DMS 273 (cell line): ENCODE results near the gene ABCF2.

ENCODE experiments used
- DNase-seq: peaks from one replicate; lab custom pipeline; 2025; ENCODE audit not compliant: unreplicated experiment; lab: John Stamatoyannopoulos, UW

Gene ABCF2

DNA sequence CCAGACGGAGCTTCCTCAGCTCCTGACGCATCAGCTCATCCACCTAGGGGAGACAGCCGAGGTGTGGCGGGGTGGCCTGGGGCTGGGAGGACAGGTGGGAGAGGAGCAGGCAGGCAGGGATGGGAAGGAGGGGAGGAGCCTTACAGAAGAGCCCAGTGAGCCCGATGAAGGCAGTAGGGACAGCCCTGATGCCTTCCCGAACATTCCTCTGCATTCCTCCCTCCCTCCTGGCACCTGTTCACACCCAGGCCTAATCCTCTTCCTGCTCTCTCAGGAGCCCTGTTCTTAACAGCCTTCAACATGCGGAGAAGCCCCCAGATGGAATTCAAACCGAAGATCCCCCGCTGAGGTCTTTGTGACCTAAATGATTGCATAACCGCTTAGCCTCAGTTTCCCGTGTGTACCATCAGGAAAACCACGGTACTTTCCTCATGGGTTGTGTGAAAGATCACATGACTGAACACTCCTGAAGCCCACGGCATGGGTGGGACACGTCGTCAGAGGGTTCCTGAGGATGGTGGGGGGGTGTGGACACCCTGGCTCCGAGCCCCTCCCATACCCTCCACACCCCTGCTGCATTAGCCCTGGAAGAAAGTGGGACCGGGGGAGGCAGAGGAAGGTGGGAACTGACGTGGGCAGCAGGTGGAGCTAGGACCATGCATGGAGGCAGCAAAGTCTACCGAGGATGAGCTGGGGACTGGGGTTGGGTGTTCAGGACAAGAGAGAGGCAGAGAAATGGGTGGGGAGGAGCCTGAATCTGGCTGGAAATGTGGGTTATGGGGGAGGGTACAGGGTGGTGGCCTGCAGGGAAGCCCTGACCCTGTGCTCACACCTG lies 31.2 kb downstream of the ABCF2 start:
- no peak for DNase-seq

DNA sequence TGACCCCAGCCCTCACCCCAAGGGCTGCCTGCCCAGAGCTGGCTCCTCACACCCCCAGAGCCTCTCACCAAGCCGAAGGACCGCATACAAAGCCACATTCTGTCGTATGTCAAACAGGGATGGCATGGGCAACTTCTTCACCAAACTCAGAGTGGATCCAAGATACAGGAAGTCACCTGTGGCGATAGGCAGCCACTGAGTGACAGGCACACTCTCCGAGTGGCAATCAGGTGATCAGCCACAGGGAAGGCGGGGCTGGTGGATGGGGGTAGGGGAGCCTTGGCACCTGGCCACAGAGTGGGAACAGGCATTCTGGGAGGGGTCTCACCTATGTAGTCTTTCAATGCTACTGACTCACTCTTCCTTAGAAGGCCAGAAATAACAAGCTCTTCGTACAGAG lies 32.8 kb downstream of the ABCF2 start:
- DNase-seq, result no peak

DNA sequence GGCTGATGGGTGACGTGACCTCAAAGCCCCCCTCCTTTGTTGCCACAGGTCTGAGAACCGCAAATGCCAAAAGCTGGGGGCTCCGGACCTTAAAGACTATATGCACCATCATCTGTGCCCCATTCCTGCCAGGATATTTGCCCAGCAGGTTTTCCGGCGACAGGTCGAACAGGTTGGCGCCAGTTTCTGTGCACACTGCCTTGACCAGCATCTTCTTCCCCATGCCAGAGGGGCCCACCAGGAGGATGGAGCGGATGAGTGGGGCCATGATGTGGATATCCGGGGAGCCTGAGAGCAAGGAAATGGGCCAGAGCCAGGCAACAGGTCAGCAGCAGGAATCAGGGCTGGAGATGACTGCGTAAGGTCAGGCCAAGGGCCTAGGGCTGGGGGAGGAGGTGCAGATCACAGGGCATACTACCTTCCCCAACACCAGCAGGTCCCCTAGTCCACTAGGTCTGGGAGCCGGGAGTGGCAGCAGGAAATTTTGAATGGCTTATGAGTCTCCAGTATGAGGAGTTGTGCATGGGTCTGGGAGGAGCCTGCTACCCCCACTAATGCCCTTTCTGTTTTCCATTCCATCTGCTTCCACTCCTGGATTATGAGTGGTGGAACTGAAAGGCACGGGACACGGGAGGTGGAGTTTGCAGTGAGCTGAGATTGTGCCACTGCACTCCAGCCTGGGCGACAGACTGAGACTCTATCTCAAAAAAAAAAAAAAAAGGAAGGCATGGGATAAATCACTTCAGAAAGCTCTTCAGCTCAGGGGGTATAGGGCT lies 33.6 kb downstream of the ABCF2 start:
- no peak for DNase-seq

DNA sequence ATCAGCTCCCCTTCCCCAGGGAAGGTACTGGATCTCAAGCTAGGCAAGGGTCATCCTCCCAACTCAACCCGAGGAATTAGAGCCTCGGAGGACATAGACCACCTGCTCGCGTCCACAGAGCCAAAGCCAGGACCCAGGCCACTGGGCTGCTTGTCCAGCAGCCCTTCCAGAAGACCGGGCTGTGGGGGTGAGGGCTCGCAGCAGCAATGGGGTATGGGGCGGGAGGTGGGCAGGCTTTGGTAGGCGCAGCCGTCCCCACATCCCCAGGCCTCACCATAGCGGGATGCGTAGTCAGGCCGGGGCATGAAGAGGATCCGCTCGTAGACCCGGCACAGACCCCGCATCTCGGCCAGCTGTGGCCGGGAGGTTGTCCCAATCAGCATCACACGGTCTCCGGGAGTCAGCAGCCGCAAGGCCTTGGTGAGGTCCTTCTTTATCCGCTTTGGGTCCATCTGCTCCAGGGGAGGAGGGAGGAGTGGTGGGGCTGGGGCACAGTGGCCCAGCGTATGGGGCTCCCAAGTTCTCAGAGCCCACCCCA lies 34.9 kb downstream of the ABCF2 start:
- no peak for DNase-seq

DNA sequence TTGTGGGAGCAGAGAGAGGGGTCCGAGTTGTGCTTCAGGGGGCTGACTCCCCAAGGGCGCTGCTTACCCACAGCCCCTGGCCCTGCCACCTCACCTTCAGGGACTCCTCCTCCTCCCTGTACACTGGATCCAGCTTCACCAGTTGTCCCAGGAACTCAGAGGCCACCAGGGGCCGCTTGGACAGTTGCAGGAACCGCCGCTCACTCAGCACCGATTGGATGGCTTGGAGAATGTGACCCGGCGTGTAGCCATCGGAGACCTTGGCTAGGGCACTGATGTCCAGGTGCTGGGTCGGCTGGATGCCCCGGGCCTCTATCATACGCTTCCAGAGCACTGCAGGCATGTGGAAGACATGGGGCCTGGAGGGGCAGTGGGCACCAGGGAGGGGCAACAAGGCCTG lies 35.5 kb downstream of the ABCF2 start:
- no peak for DNase-seq

DNA sequence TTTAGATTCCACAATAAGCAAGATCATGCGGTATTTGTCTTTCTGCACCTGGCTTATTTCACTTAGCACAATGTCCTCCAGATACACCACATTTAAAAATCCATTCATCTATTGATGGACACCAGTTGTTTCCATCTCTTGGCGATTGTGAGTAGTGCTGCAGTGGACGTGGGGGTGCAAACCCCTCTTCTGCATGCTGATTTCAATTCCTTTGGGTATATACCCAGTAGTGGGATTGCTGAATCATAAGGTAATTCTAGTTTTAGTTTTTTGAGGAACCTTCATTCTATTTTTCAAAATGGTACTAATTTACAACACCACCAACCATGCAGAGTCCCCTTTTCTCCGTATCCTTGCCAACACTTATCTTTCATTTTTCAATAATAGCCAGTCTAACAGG lies 38.0 kb downstream of the ABCF2 start:
- no peak for DNase-seq

DNA sequence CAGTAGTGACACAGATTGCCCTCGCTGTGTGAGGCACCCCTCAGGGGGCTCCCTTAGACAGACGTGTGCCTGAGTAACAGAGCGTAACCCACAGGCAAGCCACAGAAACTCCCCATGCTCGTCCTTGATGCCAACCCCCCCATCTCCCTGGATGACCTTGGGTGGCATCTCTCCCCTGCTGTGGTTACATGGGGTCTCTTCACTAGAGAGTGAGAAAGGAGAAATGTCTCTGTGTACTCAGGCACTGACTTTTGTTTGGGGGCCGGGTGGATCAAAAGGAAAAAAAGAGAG lies 38.8 kb downstream of the ABCF2 start:
- no peak for DNase-seq

DNA sequence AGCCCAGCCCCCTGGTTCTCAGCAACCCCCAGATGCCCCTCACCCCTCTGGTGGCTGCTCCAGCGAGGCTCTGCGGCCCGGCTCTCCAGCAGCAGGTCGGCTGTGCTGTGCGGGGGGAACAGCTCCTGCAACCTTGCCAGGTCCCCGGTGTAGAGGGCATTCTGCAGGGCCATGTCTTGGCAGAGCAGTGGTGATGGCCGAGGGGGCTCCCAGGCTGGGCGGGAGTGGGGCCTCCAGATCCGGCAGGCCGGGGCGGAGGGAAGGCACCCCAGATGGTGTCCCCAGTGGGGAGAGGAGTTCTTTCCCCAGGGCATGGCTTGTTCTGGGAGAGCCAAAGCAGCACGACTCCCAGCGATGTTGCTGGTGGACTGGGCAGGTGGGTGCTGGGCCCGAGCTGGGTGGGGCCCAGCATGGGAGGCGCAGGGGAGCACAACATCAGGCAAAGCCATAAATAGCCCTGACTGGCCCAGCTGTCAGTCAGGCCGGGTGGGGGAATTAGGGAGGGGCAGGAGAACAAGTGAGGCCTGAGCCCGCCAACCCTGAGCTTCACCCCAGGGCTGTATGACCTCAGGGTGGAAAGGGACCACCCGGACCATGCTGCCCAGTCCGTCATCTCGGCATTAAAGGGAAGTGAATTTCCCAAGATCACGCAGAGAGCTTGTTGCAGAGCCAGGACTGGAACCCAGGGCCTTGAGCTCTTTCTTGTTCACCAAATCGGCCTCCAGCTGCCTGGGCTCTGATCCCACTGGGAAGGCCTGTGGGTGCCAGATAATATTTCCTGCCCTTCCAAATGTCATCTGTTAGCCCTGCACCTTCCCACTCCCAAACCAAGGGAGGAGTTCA lies 39.4 kb downstream of the ABCF2 start:
- DNase-seq, result no peak

DNA sequence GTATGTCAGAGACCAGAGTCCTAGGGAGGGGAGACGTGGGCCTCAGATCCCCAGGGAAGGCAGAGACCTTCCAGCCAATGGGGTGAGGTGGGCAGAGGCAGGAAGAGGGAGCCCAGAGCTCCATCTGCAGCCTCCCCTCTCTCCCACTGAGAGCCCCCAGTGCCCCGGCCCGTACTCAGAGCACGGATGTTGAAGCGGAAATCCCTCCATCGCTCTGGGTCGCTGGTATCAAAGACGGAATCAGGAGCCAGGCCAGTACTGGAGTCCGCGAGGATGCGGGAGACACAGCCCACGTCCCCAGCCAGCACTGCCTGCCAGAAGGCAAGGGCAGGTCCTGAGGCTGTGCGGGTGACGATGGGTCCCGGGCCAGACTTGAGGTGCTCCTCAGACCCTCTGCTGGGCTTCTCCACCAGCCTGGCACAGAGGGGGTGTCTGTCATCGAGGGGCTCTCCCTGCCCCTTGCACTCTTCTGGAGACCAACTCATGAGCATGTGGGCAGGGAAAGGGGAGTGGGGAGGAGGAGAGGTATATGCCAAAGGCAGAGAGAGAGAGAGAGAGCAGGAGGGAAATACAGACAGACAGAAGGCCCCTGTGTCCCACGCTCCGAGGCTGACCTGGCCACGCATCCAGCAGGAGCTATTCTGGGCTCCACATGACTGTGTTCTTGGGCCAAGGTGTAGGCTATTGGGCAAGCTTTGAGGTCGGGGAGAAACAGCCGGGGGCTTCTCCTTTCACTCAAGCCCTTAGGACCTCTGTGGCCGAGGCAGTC lies 40.2 kb downstream of the ABCF2 start, which contains the start of gene ASB10:
TSS of gene ASB10 (minus strand) at position 611 of the 769 bp plus-strand sequence. CDS start at position 491, 120 bp downstream.
- no peak for DNase-seq

DNA sequence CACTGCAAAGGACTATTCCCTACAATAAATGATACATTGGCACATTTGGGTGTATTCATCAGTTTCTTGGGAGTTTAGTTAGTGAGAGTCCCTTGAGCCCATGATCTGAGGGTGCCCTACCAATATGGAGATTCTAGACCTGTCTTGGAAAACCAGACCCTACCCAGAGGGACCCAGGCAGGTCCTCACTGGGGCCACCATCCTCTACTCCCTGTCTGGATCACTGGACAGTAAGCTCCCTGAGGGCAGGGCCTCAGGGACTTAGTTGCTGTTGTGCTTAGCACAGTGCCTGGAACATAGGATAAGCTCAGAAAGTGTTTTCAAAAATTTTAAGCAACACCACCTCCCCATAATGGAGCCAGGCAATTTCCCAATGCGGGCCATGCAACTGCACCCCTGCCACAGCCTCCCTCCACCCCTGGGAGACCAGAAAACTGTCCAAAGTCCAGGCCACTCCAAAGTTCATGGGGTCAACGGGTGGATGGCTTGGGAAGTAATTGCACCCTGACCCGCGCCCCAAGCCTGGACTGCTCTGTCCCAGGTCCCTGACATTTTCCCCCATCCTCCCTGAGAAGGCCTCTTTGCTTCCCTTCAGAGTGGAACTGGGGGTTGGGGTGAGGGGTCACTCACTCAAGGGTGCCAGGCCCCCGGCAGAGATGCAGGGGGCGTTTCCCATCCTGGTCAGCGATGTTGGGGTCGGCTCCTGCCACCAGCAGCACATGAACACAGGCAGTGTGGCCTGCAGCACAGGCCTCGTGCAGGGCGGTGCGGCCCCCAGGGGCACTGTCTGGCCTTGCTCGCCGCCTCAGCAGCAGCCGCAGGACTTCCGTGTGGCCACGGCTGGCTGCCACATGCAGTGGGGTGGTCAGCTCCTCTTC lies 41.0 kb downstream of the ABCF2 start:
- no peak for DNase-seq

DNA sequence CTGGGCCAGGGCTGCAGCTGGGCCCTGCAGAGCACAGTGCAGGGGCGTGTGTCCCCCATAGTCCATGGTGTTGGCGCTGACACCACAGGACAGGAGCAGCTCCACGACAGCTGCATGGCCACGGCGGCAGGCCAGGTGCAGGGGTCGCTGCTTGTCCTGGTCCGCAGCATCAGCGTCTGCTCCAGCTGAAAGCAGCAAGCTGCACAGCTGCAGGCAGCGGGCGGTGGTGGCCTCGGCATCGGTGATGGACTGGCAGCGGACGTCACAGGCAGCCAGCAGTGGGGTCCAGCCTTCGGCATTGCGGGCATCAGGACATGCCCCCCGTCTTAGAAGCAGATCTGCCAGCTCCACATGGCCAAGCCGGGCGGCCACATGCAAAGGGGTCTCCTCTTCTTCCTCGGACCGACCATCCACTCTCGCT lies 46.0 kb downstream of the ABCF2 start:
- no peak for DNase-seq

DNA sequence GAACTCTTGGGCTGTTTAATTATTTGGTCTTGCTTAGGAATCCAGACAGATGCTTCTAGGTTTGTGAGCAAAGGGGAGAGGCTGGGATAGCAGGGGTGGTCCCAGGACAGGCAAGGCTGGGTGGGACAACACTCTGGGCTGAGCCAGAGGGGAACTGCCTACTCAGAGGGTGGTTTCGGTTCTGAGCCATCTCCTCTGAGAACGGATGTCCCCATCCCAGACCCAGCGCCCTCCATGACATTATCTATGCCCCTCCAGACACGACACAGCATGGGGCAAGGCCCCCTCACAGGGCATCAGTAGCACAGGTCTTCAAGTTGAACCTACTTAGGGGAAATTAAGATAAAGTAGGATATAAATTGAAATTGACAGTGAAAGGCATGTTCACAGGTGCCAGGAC lies 47.1 kb downstream of the ABCF2 start:
- no peak for DNase-seq

DNA sequence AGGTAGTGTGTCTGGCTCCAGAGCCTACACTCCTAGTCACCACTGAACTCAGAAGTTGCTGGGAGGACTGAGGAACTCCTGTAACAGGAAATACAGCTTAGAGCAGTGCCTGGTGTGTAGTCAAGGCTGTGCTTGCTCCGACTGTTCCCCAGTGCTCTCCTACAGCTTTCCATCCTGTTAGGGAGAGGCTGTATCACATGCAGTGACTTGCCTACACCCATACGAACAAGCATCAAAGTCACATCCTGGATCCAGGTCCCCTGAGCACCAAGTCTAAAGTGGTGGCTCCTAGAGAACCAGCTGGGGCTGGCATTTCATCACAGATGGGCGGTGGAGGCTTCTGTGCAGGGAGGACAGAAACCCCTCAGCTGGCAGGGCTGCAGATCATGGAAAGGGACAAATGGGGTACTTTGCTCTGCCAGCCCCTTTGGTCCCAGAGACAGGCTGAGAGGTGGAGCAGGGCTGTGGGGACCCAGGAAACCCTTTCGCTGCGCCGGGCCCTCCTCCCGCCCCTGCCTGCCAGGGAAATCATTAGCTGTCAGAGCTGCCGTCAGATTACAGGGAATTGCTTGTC lies 47.6 kb downstream of the ABCF2 start:
- DNase-seq, result no peak

DNA sequence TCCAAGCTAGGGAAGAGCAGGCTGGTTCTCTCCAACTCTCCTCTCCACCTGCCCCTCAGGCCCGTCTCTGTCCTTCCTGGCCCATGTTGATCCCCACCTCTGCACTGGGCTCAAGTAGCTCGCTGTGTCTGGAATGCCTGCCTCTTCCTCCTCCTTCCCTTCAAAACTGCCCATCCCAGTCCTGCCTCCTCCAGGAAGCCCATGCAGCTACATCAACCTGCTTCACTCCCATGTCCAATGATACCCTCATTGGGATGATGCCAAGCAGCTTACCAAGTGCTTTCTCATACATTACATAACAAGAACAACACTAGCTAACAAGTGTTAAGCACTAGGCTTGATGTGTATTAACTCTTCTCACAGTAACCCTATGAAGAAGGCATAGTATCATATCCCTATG lies 48.2 kb downstream of the ABCF2 start:
- DNase-seq, result no peak

DNA sequence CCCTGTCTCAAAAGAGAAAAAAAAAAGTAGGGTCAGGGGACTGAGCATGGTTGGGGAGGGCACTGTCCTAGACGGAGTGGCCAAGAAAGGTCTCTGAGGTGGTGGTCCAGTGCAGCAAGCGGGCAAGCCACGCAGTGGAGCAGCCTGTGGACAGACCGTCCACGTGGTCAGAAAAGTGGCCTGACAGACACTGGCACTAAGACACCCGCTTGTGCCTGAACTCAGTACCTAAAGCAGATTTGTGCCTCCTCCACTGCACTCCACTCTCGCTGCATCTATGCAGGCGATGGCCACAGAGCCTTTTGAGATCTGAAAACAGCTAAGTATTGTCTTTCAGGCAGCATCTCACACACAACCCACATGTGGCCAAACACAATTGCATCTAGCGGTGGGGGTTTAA lies 48.8 kb downstream of the ABCF2 start:
- DNase-seq, result no peak

DNA sequence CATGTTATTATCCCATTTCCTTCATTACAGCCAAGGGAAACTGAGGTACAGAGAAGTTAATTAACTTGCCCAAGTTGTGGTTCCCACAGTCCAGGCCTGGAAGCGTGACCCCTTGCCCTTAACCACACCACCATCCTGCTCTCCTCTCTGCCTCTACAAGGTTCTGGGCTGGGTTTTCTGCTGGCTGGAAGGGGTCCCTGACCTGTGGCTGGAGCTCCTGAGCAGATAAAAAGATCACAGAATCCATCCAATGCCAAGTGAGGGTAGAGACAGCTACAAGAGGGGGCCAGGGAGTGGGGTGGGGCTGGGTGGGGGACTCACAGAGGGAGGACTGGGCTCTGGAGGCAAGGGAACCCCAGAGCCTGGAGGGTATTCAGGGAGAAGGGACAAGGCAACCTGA lies 49.7 kb downstream of the ABCF2 start:
- DNase-seq, result no peak

DNA sequence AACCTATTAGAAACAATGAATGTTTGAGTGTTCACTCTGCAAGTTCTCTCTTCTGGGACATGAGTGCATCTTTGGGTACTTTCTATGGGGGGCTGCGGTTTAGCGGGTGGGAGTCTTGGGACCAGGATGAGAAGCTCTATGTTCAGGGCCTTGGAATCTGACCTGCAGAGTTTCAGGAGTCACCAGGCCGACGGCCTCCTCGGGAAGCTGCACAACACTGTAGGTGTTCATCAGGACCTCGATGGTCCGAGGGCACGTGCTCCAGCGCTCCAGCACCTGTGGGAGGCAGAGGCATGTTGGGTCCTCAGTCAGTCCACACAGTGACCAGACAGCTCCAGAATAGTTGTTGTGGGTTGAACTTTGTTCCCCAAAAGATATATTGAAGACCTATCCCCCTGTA lies 50.6 kb downstream of the ABCF2 start:
- DNase-seq, result no peak

DNA sequence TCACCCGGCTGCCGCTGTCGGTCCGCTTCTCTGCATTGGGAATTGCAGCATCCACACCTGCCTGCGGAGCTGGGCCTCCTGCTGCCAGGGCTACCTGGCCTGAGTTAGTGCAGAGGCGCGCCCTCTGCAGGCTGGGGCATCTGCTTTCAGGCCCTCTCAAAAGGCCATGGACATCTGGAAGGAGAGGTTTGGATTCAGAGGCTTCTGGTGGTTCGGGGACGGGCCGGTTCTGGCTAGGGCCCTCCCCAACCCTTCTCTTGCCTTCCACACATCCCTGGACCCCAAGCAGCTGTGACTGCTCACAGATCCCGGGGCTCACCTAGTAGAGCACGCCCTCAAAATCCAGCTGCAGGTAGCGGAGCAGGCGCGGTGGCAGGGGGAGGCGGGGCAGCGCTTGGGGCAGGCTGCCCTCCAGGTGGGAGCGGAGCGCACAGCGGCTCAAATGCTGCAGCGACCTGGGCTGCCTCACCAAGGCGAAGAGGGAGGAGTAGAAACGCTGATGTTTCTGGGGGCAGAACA lies 51.2 kb downstream of the ABCF2 start:
- DNase-seq, result no peak
